ENCODE data around the gene IL21R.
"Not testable (repeated sequence)": the region's sequence is repeated elsewhere in the genome, so short reads cannot be mapped to it uniquely, and the experiment has no call there.

The IL21R gene

GRCh38 chr16:27402964-27403600, 1.1 kb downstream of the IL21R start:
- 91 to 95% methylated on average over 20 of the region's 20 CpGs for WGBS, 2 experiments (ENCODE audit: insufficient coverage in 2 of 2)
- H3K9me3 ChIP-seq (ENCODE audit: control insufficient read depth, low read length), result no peaks in the 10 kb centered on the region

GRCh38 chr16:27403601-27403992, 1.6 kb downstream of the IL21R start:
- WGBS, 2 experiments (ENCODE audit: insufficient coverage in 2 of 2), result 75 to 86% methylated on average over 4 of the region's 6 CpGs
- Histone ChIP-seq H3K36me3 (ENCODE audit: control insufficient read depth, insufficient read depth, low read length) (no peaks in the 10 kb centered on the region), H3K27ac (ENCODE audit: low read depth, low read length, severe bottlenecking) (no peak overlapping the region), H3K9me3 (ENCODE audit: control insufficient read depth, low read length) (no peaks in the 10 kb centered on the region), H3K4me1 (ENCODE audit: control insufficient read depth, insufficient read depth, low read length, poor library complexity, severe bottlenecking) (peaks cover 5% of the 10 kb centered on the region), H3K4me3 (ENCODE audit: extremely low read depth, insufficient read depth, low read length, poor library complexity, severe bottlenecking) (no peak overlapping the region)

More at GRCh38 chr16:27402964-27403600, 1.1 kb downstream of the IL21R start:
- H3K4me3 ChIP-seq (ENCODE audit: extremely low read depth, insufficient read depth, low read length, poor library complexity, severe bottlenecking), result no peak overlapping the region
- H3K27ac ChIP-seq (ENCODE audit: low read depth, low read length, severe bottlenecking), result no peak overlapping the region
- H3K36me3 ChIP-seq (ENCODE audit: control insufficient read depth, insufficient read depth, low read length), result no peaks in the 10 kb centered on the region
- H3K4me1 ChIP-seq (ENCODE audit: control insufficient read depth, insufficient read depth, low read length, poor library complexity, severe bottlenecking), result no peaks in the 10 kb centered on the region

GRCh38 chr16:27404163-27404823, 2.3 kb downstream of the IL21R start:
- H3K4me1 ChIP-seq (ENCODE audit: control insufficient read depth, insufficient read depth, low read length, poor library complexity, severe bottlenecking), result peaks cover 6% of the 10 kb centered on the region
- WGBS, 2 experiments (ENCODE audit: insufficient coverage in 2 of 2), result 90% methylated on average over 6 to 10 of the region's 10 CpGs
- H3K27ac ChIP-seq (ENCODE audit: low read depth, low read length, severe bottlenecking), result no peak overlapping the region
- H3K36me3 ChIP-seq (ENCODE audit: control insufficient read depth, insufficient read depth, low read length), result no peaks in the 10 kb centered on the region
- H3K9me3 ChIP-seq (ENCODE audit: control insufficient read depth, low read length), result no peaks in the 10 kb centered on the region
- H3K4me3 ChIP-seq (ENCODE audit: extremely low read depth, insufficient read depth, low read length, poor library complexity, severe bottlenecking), result no peak overlapping the region

- Histone ChIP-seq H3K4me1 (ENCODE audit: control insufficient read depth, insufficient read depth, low read length, poor library complexity, severe bottlenecking) (peaks cover 6% of the 10 kb centered on the region), H3K36me3 (ENCODE audit: control insufficient read depth, insufficient read depth, low read length) (no peaks in the 10 kb centered on the region), H3K4me3 (ENCODE audit: extremely low read depth, insufficient read depth, low read length, poor library complexity, severe bottlenecking) (no peak overlapping the region), H3K9me3 (ENCODE audit: control insufficient read depth, low read length) (no peaks in the 10 kb centered on the region), H3K27ac (ENCODE audit: low read depth, low read length, severe bottlenecking) (no peak overlapping the region)
- 73 to 92% methylated on average over 7 to 9 of the region's 19 CpGs for WGBS, 2 experiments (ENCODE audit: insufficient coverage in 2 of 2)
These were observed 3.8 kb downstream of the IL21R start for GRCh38 chr16:27405546-27406451.

GRCh38 chr16:27406511-27407128, 4.6 kb downstream of the IL21R start:
- Histone ChIP-seq H3K4me1 (ENCODE audit: control insufficient read depth, insufficient read depth, low read length, poor library complexity, severe bottlenecking) (peaks cover 6% of the 10 kb centered on the region), H3K36me3 (ENCODE audit: control insufficient read depth, insufficient read depth, low read length) (no peaks in the 10 kb centered on the region), H3K27ac (ENCODE audit: low read depth, low read length, severe bottlenecking) (no peak overlapping the region), H3K4me3 (ENCODE audit: extremely low read depth, insufficient read depth, low read length, poor library complexity, severe bottlenecking) (no peak overlapping the region), H3K9me3 (ENCODE audit: control insufficient read depth, low read length) (no peaks in the 10 kb centered on the region)
- WGBS, 2 experiments (ENCODE audit: insufficient coverage in 2 of 2), result 87 to 93% methylated on average over 3 to 5 of the region's 6 CpGs

GRCh38 chr16:27407133-27407532, 5.2 kb downstream of the IL21R start:
- H3K4me3 ChIP-seq (ENCODE audit: extremely low read depth, insufficient read depth, low read length, poor library complexity, severe bottlenecking), result no peak overlapping the region
- peaks cover 6% of the 10 kb centered on the region for H3K4me1 ChIP-seq (ENCODE audit: control insufficient read depth, insufficient read depth, low read length, poor library complexity, severe bottlenecking)
- WGBS, 2 experiments (ENCODE audit: insufficient coverage in 2 of 2), result 91% methylated on average over 1 of the region's 2 CpGs; no CpG with 5 or more reads in 1 of the 2 experiments
- H3K36me3 ChIP-seq (ENCODE audit: control insufficient read depth, insufficient read depth, low read length), result no peaks in the 10 kb centered on the region
- no peak overlapping the region for H3K27ac ChIP-seq (ENCODE audit: low read depth, low read length, severe bottlenecking)
- H3K9me3 ChIP-seq (ENCODE audit: control insufficient read depth, low read length), result no peaks in the 10 kb centered on the region

GRCh38 chr16:27408012-27408601, 6.1 kb downstream of the IL21R start:
- 85 to 91% methylated on average over 3 of the region's 3 CpGs for whole genome bisulfite sequencing, 2 experiments (ENCODE audit: insufficient coverage in 2 of 2)
- no peaks in the 10 kb centered on the region for H3K9me3 ChIP-seq (ENCODE audit: control insufficient read depth, low read length)
- peak overlapping the region; percentile 10 for H3K27ac ChIP-seq (ENCODE audit: low read depth, low read length, severe bottlenecking)
- peaks cover 6% of the 10 kb centered on the region for H3K4me1 ChIP-seq (ENCODE audit: control insufficient read depth, insufficient read depth, low read length, poor library complexity, severe bottlenecking)
- H3K36me3 ChIP-seq (ENCODE audit: control insufficient read depth, insufficient read depth, low read length), result no peaks in the 10 kb centered on the region
- no peak overlapping the region for H3K4me3 ChIP-seq (ENCODE audit: extremely low read depth, insufficient read depth, low read length, poor library complexity, severe bottlenecking)

GRCh38 chr16:27408602-27409031, 6.6 kb downstream of the IL21R start:
- Histone ChIP-seq H3K9me3 (ENCODE audit: control insufficient read depth, low read length) (no peaks in the 10 kb centered on the region), H3K4me3 (ENCODE audit: extremely low read depth, insufficient read depth, low read length, poor library complexity, severe bottlenecking) (no peak overlapping the region), H3K4me1 (ENCODE audit: control insufficient read depth, insufficient read depth, low read length, poor library complexity, severe bottlenecking) (peaks cover 6% of the 10 kb centered on the region), H3K36me3 (ENCODE audit: control insufficient read depth, insufficient read depth, low read length) (no peaks in the 10 kb centered on the region), H3K27ac (ENCODE audit: low read depth, low read length, severe bottlenecking) (no peak overlapping the region)
- 94 to 100% methylated on average over 4 to 5 of the region's 6 CpGs for WGBS, 2 experiments (ENCODE audit: insufficient coverage in 2 of 2)

- H3K27ac ChIP-seq (ENCODE audit: low read depth, low read length, severe bottlenecking); H3K4me3 ChIP-seq (ENCODE audit: extremely low read depth, insufficient read depth, low read length, poor library complexity, severe bottlenecking); H3K36me3 ChIP-seq (ENCODE audit: control insufficient read depth, insufficient read depth, low read length); H3K4me1 ChIP-seq (ENCODE audit: control insufficient read depth, insufficient read depth, low read length, poor library complexity, severe bottlenecking); H3K9me3 ChIP-seq (ENCODE audit: control insufficient read depth, low read length): not testable (repeated sequence)
- 83% methylated on average over 1 of the region's 2 CpGs; no CpG with 5 or more reads in 1 of the 2 experiments for WGBS, 2 experiments (ENCODE audit: insufficient coverage in 2 of 2)
These were observed 8.0 kb downstream of the IL21R start for GRCh38 chr16:27409958-27410357.

GRCh38 chr16:27410761-27411160, 8.8 kb downstream of the IL21R start:
- peaks cover 6% of the 10 kb centered on the region for H3K4me1 ChIP-seq (ENCODE audit: control insufficient read depth, insufficient read depth, low read length, poor library complexity, severe bottlenecking)
- no peaks in the 10 kb centered on the region for H3K9me3 ChIP-seq (ENCODE audit: control insufficient read depth, low read length)
- no peak overlapping the region for H3K4me3 ChIP-seq (ENCODE audit: extremely low read depth, insufficient read depth, low read length, poor library complexity, severe bottlenecking)
- H3K27ac ChIP-seq (ENCODE audit: low read depth, low read length, severe bottlenecking), result no peak overlapping the region
- no peaks in the 10 kb centered on the region for H3K36me3 ChIP-seq (ENCODE audit: control insufficient read depth, insufficient read depth, low read length)
- WGBS, 2 experiments (ENCODE audit: insufficient coverage in 2 of 2), result no CpG with 5 or more reads among the region's 1 CpG

All from mesodermal cell (in vitro differentiated cells).